Esophagus squamous epithelium (tissue), 4 donors: ENCODE results near the gene HS3ST3A1.

Source experiments
- CTCF ChIP-seq, 6 experiments: fragments of 450-650 bp in 4 of 6; fragments of 200-600 bp in 2 of 6; sonication (generic) in 2 of 6; IDR thresholded peaks; one replicate each; pipeline ENCODE4 v1.5.1; 2016 to 2019; ENCODE audit warnings: antibody characterized with exemption in 6 of 6, mild to moderate bottlenecking in 4 of 6, moderate library complexity in 4 of 6
- POLR2A ChIP-seq, 4 donors: fragments of 450-650 bp; IDR thresholded peaks; one replicate each; pipeline ENCODE4 v1.6.1; 2017; ENCODE audit warnings: antibody characterized with exemption in 4 of 4, mild to moderate bottlenecking in 4 of 4, moderate library complexity in 3 of 4

GRCh38 chr17:13462673-13463124, 139.0 kb downstream of the HS3ST3A1 start:
- TF ChIP-seq CTCF (IDR thresholded peaks at IDR 0.05): no peak
- TF ChIP-seq POLR2A (IDR thresholded peaks at IDR 0.05): no peak
